Measurements from ENCODE around the gene TMEM178B. TPM values are rescaled to one million over a fixed set of nuclear protein-coding genes. Genes with fewer than 3 reads are reported as not detected.

The TMEM178B gene
- total and polyA plus RNA-seq, 2 donors (not counting 1 experiment from before 2014, with no cell fraction given), result 0.28 to 0.96 TPM

- H3K27me3 ChIP-seq (replicated peaks in 1 of 4; ENCODE audit: control extremely low read depth in 1 of 4, control insufficient read depth in 3 of 4, insufficient read depth in 4 of 4, low read length in 3 of 4), result peaks cover 0 to 7% (median 0%) of the 10 kb centered on the region in 4 experiments
- no peak for ATAC-seq (ENCODE audit: low read depth)
- POLR2A ChIA-PET, result no interaction called here
- no peak overlapping the region for H3K9ac ChIP-seq (ENCODE audit: low read length)
- Mint-ChIP-seq H3K9me3 (ENCODE audit: insufficient read depth) (no peaks in the 10 kb centered on the region), H3K4me3 (no peak overlapping the region), H3K4me1 (no peaks in the 10 kb centered on the region), H3K27me3 (peaks cover 27% of the 10 kb centered on the region), H3K27ac (no peak overlapping the region)
- no peak overlapping the region for H3K27ac ChIP-seq (ENCODE audit: low read length in 2 of 2)
- TF ChIP-seq CTCF (IDR thresholded peaks at IDR 0.05) (no peak), EZH2 (IDR thresholded peaks at IDR 0.05; ENCODE audit: borderline replicate concordance, insufficient read depth, low read depth, low read length, poor library complexity, severe bottlenecking) (no peak)
- H3K79me2 ChIP-seq (ENCODE audit: control insufficient read depth, insufficient read depth, low read length), result no peaks in the 10 kb centered on the region
- H3K4me1 ChIP-seq (ENCODE audit: control insufficient read depth in 2 of 2, insufficient read depth in 2 of 2, low read length in 2 of 2), result no peaks in the 10 kb centered on the region
- no peak overlapping the region for H3K4me3 ChIP-seq (ENCODE audit: control extremely low read depth in 1 of 5, extremely low read depth in 1 of 5, insufficient read depth in 1 of 5, low read depth in 2 of 5, low read length in 4 of 5)
- DNase-seq, result no peak
- no peaks in the 10 kb centered on the region for H3K36me3 ChIP-seq (replicated peaks in 1 of 2; ENCODE audit: control extremely low read depth in 1 of 2, control insufficient read depth in 1 of 2, extremely low read depth in 1 of 2, insufficient read depth in 2 of 2, low read length in 1 of 2)
- no peak overlapping the region for H3K4me2 ChIP-seq (replicated peaks; ENCODE audit: low read depth, low read length, poor library complexity, severe bottlenecking)
- intact Hi-C loops (cut with micrococcal nuclease), result no loop called here
- WGBS (ENCODE audit: insufficient coverage), result no CpG with 5 or more reads among the region's 4 CpGs
- H3K9me3 ChIP-seq (ENCODE audit: control extremely low read depth in 1 of 3, control insufficient read depth in 2 of 3, insufficient read depth in 1 of 3, low read length in 2 of 3), result no peaks in the 10 kb centered on the region
- H4K20me1 ChIP-seq (ENCODE audit: control insufficient read depth, insufficient read depth, low read length, poor library complexity, severe bottlenecking), result no peaks in the 10 kb centered on the region
- no peak overlapping the region for H2AFZ ChIP-seq (ENCODE audit: insufficient read depth, low read depth, low read length, poor library complexity, severe bottlenecking)
- CTCF ChIA-PET, result no interaction called here
Measured at GRCh38 chr7:141232286-141233051, 158.6 kb downstream of the TMEM178B start.

- H2AFZ ChIP-seq (ENCODE audit: insufficient read depth, low read depth, low read length, poor library complexity, severe bottlenecking), result no peak overlapping the region
- CTCF ChIA-PET, result no interaction called here
Measured at GRCh38 chr7:141234335-141235105, 160.7 kb downstream of the TMEM178B start.

More at GRCh38 chr7:141234335-141235105, 160.7 kb downstream of the TMEM178B start:
- Histone ChIP-seq H4K20me1 (ENCODE audit: control insufficient read depth, insufficient read depth, low read length, poor library complexity, severe bottlenecking) (no peaks in the 10 kb centered on the region), H3K4me3 (ENCODE audit: control extremely low read depth in 1 of 5, extremely low read depth in 1 of 5, insufficient read depth in 1 of 5, low read depth in 2 of 5, low read length in 4 of 5) (no peak overlapping the region), H3K79me2 (ENCODE audit: control insufficient read depth, insufficient read depth, low read length) (no peaks in the 10 kb centered on the region), H3K4me1 (ENCODE audit: control insufficient read depth in 2 of 2, insufficient read depth in 2 of 2, low read length in 2 of 2) (no peaks in the 10 kb centered on the region), H3K4me2 (replicated peaks; ENCODE audit: low read depth, low read length, poor library complexity, severe bottlenecking) (no peak overlapping the region), H3K27me3 (replicated peaks in 1 of 4; ENCODE audit: control extremely low read depth in 1 of 4, control insufficient read depth in 3 of 4, insufficient read depth in 4 of 4, low read length in 3 of 4) (peaks cover 0 to 2% (median 0%) of the 10 kb centered on the region in 4 experiments), H3K9me3 (ENCODE audit: control extremely low read depth in 1 of 3, control insufficient read depth in 2 of 3, insufficient read depth in 1 of 3, low read length in 2 of 3) (no peaks in the 10 kb centered on the region), H3K9ac (ENCODE audit: low read length) (no peak overlapping the region), H3K27ac (ENCODE audit: low read length in 2 of 2) (no peak overlapping the region), H3K36me3 (replicated peaks in 1 of 2; ENCODE audit: control extremely low read depth in 1 of 2, control insufficient read depth in 1 of 2, extremely low read depth in 1 of 2, insufficient read depth in 2 of 2, low read length in 1 of 2) (no peaks in the 10 kb centered on the region)
- no peak for DNase-seq
- Mint-ChIP-seq H3K27me3 (peaks cover 25% of the 10 kb centered on the region), H3K4me1 (no peaks in the 10 kb centered on the region), H3K4me3 (no peak overlapping the region), H3K27ac (no peak overlapping the region), H3K9me3 (ENCODE audit: insufficient read depth) (no peaks in the 10 kb centered on the region)
- 91% methylated on average over 6 of the region's 8 CpGs for WGBS (ENCODE audit: insufficient coverage)
- no peak for ATAC-seq (ENCODE audit: low read depth)
- POLR2A ChIA-PET, result no interaction called here
- intact Hi-C loops (cut with micrococcal nuclease), result no loop called here
- TF ChIP-seq EZH2 (IDR thresholded peaks at IDR 0.05; ENCODE audit: borderline replicate concordance, insufficient read depth, low read depth, low read length, poor library complexity, severe bottlenecking), result no peak
- TF ChIP-seq CTCF (IDR thresholded peaks at IDR 0.05), result no peak

Data from B cell (primary cell).